ENCODE results near the gene PCDHA11. TPM values are rescaled to one million over a fixed set of nuclear protein-coding genes. Genes with fewer than 3 reads are reported as not detected.
"Not testable (repeated sequence)": the region's sequence is repeated elsewhere in the genome, so short reads cannot be mapped to it uniquely, and the experiment has no call there.

Gene PCDHA11
- total RNA-seq = not detected

GRCh38 chr5:140868721-140869554 lies at the start of gene PCDHA11:
PCDHA11 (plus strand) TSS chr5:140868957; CDS start chr5:140869104, 147 bp downstream.
- Mint-ChIP-seq H3K4me3 (no peak within 1 kb of the TSS), H3K27ac (peak within 1 kb of the TSS; percentile 30), H3K27me3 (peaks cover 2% of the 10 kb centered on the region), H3K36me3 (no peaks in the 10 kb centered on the region), H3K9me3 (peaks cover 9% of the 10 kb centered on the region), H3K4me1 (no peaks in the 10 kb centered on the region)
- DNase-seq = no peak
- ATAC-seq (ENCODE audit: low read depth) = no peak
- POLR2A ChIA-PET = no interaction called here

GRCh38 chr5:140821375-140822280 lies 47.1 kb upstream of the PCDHA11 start, which contains the start of gene PCDHA5:
PCDHA5 (plus strand) TSS chr5:140821613.
- Mint-ChIP-seq H3K27me3 (no peaks in the 10 kb centered on the region), H3K4me1 (no peaks in the 10 kb centered on the region), H3K27ac (no peak within 1 kb of the TSS), H3K36me3 (no peaks in the 10 kb centered on the region), H3K4me3 (no peak within 1 kb of the TSS), H3K9me3 (peaks cover 6% of the 10 kb centered on the region)
- ATAC-seq (ENCODE audit: low read depth) (no peak), DNase-seq (peak; percentile 28)
- POLR2A ChIA-PET = no interaction called here

- Mint-ChIP-seq H3K9me3 (peaks cover 8% of the 10 kb centered on the region), H3K36me3 (no peaks in the 10 kb centered on the region)
These were observed 46.5 kb upstream of the PCDHA11 start for GRCh38 chr5:140822281-140822629.

GRCh38 chr5:140822969-140823368 lies 45.8 kb upstream of the PCDHA11 start:
- H3K27me3 Mint-ChIP-seq; POLR2A ChIA-PET; DNase-seq; H3K27ac Mint-ChIP-seq; H3K4me3 Mint-ChIP-seq; H3K36me3 Mint-ChIP-seq; ATAC-seq (ENCODE audit: low read depth); H3K4me1 Mint-ChIP-seq; H3K9me3 Mint-ChIP-seq: not testable (repeated sequence)

More at GRCh38 chr5:140822281-140822629, 46.5 kb upstream of the PCDHA11 start:
- no peak for ATAC-seq (ENCODE audit: low read depth)
- no peak overlapping the region for H3K4me3 Mint-ChIP-seq
- H3K4me1 Mint-ChIP-seq = no peaks in the 10 kb centered on the region
- peaks cover 3% of the 10 kb centered on the region for H3K27me3 Mint-ChIP-seq
- no peak overlapping the region for H3K27ac Mint-ChIP-seq
- POLR2A ChIA-PET = no interaction called here
- DNase-seq = no peak

- Mint-ChIP-seq H3K4me1 (no peaks in the 10 kb centered on the region), H3K9me3 (peaks cover 9% of the 10 kb centered on the region), H3K27ac (no peak overlapping the region), H3K4me3 (no peak overlapping the region), H3K36me3 (no peaks in the 10 kb centered on the region), H3K27me3 (peaks cover 3% of the 10 kb centered on the region)
- no peak for ATAC-seq (ENCODE audit: low read depth)
- no peak for DNase-seq
- POLR2A ChIA-PET = no interaction called here
These were observed 45.3 kb upstream of the PCDHA11 start for GRCh38 chr5:140823475-140823874.

GRCh38 chr5:140827704-140828361 lies 40.9 kb upstream of the PCDHA11 start, which contains the start of gene PCDHA6:
PCDHA6 (plus strand) TSS chr5:140827960; CDS start chr5:140828092, 132 bp downstream.
- Mint-ChIP-seq H3K36me3 (no peaks in the 10 kb centered on the region), H3K4me1 (no peaks in the 10 kb centered on the region), H3K9me3 (peaks cover 14% of the 10 kb centered on the region), H3K27ac (no peak within 1 kb of the TSS), H3K4me3 (no peak within 1 kb of the TSS), H3K27me3 (peaks cover 6% of the 10 kb centered on the region)
- ATAC-seq (ENCODE audit: low read depth) = no peak
- POLR2A ChIA-PET = no interaction called here
- DNase-seq = no peak

- peaks cover 18% of the 10 kb centered on the region for H3K9me3 Mint-ChIP-seq
- no peaks in the 10 kb centered on the region for H3K36me3 Mint-ChIP-seq
- peaks cover 8% of the 10 kb centered on the region for H3K27me3 Mint-ChIP-seq
- no peak overlapping the region for H3K27ac Mint-ChIP-seq
- POLR2A ChIA-PET = no interaction called here
- H3K4me3 Mint-ChIP-seq = no peak overlapping the region
- ATAC-seq (ENCODE audit: low read depth) (no peak), DNase-seq (no peak)
- H3K4me1 Mint-ChIP-seq = no peaks in the 10 kb centered on the region
These were observed 40.4 kb upstream of the PCDHA11 start for GRCh38 chr5:140828362-140828737.

GRCh38 chr5:140829511-140830501 lies 39.0 kb upstream of the PCDHA11 start:
- H3K9me3 Mint-ChIP-seq = peaks cover 20% of the 10 kb centered on the region
- POLR2A ChIA-PET; ATAC-seq (ENCODE audit: low read depth); H3K4me3 Mint-ChIP-seq; H3K27ac Mint-ChIP-seq; H3K36me3 Mint-ChIP-seq; H3K4me1 Mint-ChIP-seq: not testable (repeated sequence)
- peaks cover 10% of the 10 kb centered on the region for H3K27me3 Mint-ChIP-seq
- DNase-seq = peak; percentile 26

- peaks cover 7% of the 10 kb centered on the region for H3K27me3 Mint-ChIP-seq
- ATAC-seq (ENCODE audit: low read depth) (no peak), DNase-seq (no peak)
- H3K4me1 Mint-ChIP-seq = no peaks in the 10 kb centered on the region
- peaks cover 12% of the 10 kb centered on the region for H3K9me3 Mint-ChIP-seq
- no peak within 1 kb of the TSS for H3K4me3 Mint-ChIP-seq
- no peak within 1 kb of the TSS for H3K27ac Mint-ChIP-seq
- H3K36me3 Mint-ChIP-seq = no peaks in the 10 kb centered on the region
- POLR2A ChIA-PET = no interaction called here
These were observed 34.8 kb upstream of the PCDHA11 start, which contains the start of gene PCDHA7 for GRCh38 chr5:140833993-140834392. PCDHA7 (plus strand) TSS chr5:140834269; CDS start chr5:140834384, 115 bp downstream.

GRCh38 chr5:140834439-140835008 lies 34.2 kb upstream of the PCDHA11 start:
- H3K27ac Mint-ChIP-seq; DNase-seq; POLR2A ChIA-PET; H3K27me3 Mint-ChIP-seq; ATAC-seq (ENCODE audit: low read depth); H3K4me1 Mint-ChIP-seq; H3K4me3 Mint-ChIP-seq; H3K36me3 Mint-ChIP-seq: not testable (repeated sequence)
- peaks cover 12% of the 10 kb centered on the region for H3K9me3 Mint-ChIP-seq

GRCh38 chr5:140835622-140836510 lies 32.9 kb upstream of the PCDHA11 start:
- POLR2A ChIA-PET = no interaction called here
- H3K4me3 Mint-ChIP-seq = no peak overlapping the region

More at GRCh38 chr5:140835622-140836510, 32.9 kb upstream of the PCDHA11 start:
- DNase-seq (peak; percentile 27), ATAC-seq (ENCODE audit: low read depth) (no peak)
- Mint-ChIP-seq H3K9me3 (peaks cover 16% of the 10 kb centered on the region), H3K27me3 (peaks cover 7% of the 10 kb centered on the region), H3K27ac (no peak overlapping the region), H3K4me1 (no peaks in the 10 kb centered on the region), H3K36me3 (no peaks in the 10 kb centered on the region)
